Measurements from ENCODE around the gene DUSP8. TPM values are rescaled to one million over a fixed set of nuclear protein-coding genes. Genes with fewer than 3 reads are reported as not detected.
"Not testable (repeated sequence)": the region's sequence is repeated elsewhere in the genome, so short reads cannot be mapped to it uniquely, and the experiment has no call there.

Gene DUSP8
- polyA plus RNA-seq, 1 donor from 2014 or later: 3.5 TPM

- no peak overlapping the region for H3K27ac ChIP-seq (ENCODE audit: low read length)
- no peaks in the 10 kb centered on the region for H3F3A ChIP-seq (ENCODE audit: insufficient read depth, low read length, poor library complexity, severe bottlenecking)
- H3K4me2 ChIP-seq (ENCODE audit: low read length): no peak overlapping the region
- TF ChIP-seq RAD21 (conservative IDR thresholded peaks at IDR 0.05) (no peak), MXI1 (conservative IDR thresholded peaks at IDR 0.05; ENCODE audit: poor library complexity, severe bottlenecking) (no peak), SMC3 (conservative IDR thresholded peaks at IDR 0.05; ENCODE audit: poor library complexity) (no peak), REST (IDR thresholded peaks at IDR 0.05; ENCODE audit: borderline replicate concordance) (no peak), EP300 (conservative IDR thresholded peaks at IDR 0.05; ENCODE audit: poor library complexity, severe bottlenecking) (no peak)
- TF ChIP-seq, protein P1, sequence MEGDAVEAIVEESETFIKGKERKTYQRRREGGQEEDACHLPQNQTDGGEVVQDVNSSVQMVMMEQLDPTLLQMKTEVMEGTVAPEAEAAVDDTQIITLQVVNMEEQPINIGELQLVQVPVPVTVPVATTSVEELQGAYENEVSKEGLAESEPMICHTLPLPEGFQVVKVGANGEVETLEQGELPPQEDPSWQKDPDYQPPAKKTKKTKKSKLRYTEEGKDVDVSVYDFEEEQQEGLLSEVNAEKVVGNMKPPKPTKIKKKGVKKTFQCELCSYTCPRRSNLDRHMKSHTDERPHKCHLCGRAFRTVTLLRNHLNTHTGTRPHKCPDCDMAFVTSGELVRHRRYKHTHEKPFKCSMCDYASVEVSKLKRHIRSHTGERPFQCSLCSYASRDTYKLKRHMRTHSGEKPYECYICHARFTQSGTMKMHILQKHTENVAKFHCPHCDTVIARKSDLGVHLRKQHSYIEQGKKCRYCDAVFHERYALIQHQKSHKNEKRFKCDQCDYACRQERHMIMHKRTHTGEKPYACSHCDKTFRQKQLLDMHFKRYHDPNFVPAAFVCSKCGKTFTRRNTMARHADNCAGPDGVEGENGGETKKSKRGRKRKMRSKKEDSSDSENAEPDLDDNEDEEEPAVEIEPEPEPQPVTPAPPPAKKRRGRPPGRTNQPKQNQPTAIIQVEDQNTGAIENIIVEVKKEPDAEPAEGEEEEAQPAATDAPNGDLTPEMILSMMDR (IDR thresholded peaks at IDR 0.05; ENCODE audit: poor library complexity, severe bottlenecking): no peak
- no peaks in the 10 kb centered on the region for H3K9me3 ChIP-seq (ENCODE audit: low read length)
- H3K36me3 ChIP-seq (ENCODE audit: insufficient read depth, low read length): no peaks in the 10 kb centered on the region
- H3K27me3 ChIP-seq (ENCODE audit: insufficient read depth, low read depth, low read length): no peaks in the 10 kb centered on the region
- no peak overlapping the region for H3K9ac ChIP-seq (ENCODE audit: low read length)
- H3K4me3 ChIP-seq (ENCODE audit: low read length): no peak overlapping the region
- no peak overlapping the region for H2AFZ ChIP-seq (ENCODE audit: low read depth, low read length)
- H4K20me1 ChIP-seq (ENCODE audit: insufficient read depth): no peaks in the 10 kb centered on the region
- H3K79me2 ChIP-seq (replicated peaks; ENCODE audit: insufficient read depth, low read length): no peaks in the 10 kb centered on the region
- no peaks in the 10 kb centered on the region for H3K9me2 ChIP-seq (ENCODE audit: insufficient read depth, low read length)
Observed at GRCh38 chr11:1604181-1604580, 32.1 kb upstream of the DUSP8 start.

- Histone ChIP-seq H3F3A (ENCODE audit: insufficient read depth, low read length, poor library complexity, severe bottlenecking) (no peaks in the 10 kb centered on the region), H4K20me1 (ENCODE audit: insufficient read depth) (no peaks in the 10 kb centered on the region), H2AFZ (ENCODE audit: low read depth, low read length) (no peak overlapping the region), H3K4me2 (ENCODE audit: low read length) (no peak overlapping the region), H3K9me2 (ENCODE audit: insufficient read depth, low read length) (no peaks in the 10 kb centered on the region), H3K4me3 (ENCODE audit: low read length) (no peak overlapping the region), H3K9me3 (ENCODE audit: low read length) (no peaks in the 10 kb centered on the region), H3K27ac (ENCODE audit: low read length) (no peak overlapping the region), H3K79me2 (replicated peaks; ENCODE audit: insufficient read depth, low read length) (no peaks in the 10 kb centered on the region), H3K27me3 (ENCODE audit: insufficient read depth, low read depth, low read length) (no peaks in the 10 kb centered on the region), H3K36me3 (ENCODE audit: insufficient read depth, low read length) (no peaks in the 10 kb centered on the region), H3K9ac (ENCODE audit: low read length) (no peak overlapping the region)
- TF ChIP-seq EP300 (conservative IDR thresholded peaks at IDR 0.05; ENCODE audit: poor library complexity, severe bottlenecking) (no peak), RAD21 (conservative IDR thresholded peaks at IDR 0.05) (no peak), MXI1 (conservative IDR thresholded peaks at IDR 0.05; ENCODE audit: poor library complexity, severe bottlenecking) (no peak), EZH2 (IDR thresholded peaks at IDR 0.05; ENCODE audit: borderline replicate concordance, insufficient read depth, low read length, poor library complexity, severe bottlenecking) (no peak), TAF1 (IDR thresholded peaks at IDR 0.05; ENCODE audit: low read depth) (no peak), REST (IDR thresholded peaks at IDR 0.05; ENCODE audit: borderline replicate concordance) (no peak), SMC3 (conservative IDR thresholded peaks at IDR 0.05; ENCODE audit: poor library complexity) (no peak), POLR2AphosphoS5 (IDR thresholded peaks at IDR 0.05) (no peak)
- TF ChIP-seq, protein P1 (IDR thresholded peaks at IDR 0.05; ENCODE audit: poor library complexity, severe bottlenecking): no peak
Observed at GRCh38 chr11:1603629-1604028, 31.6 kb upstream of the DUSP8 start.

GRCh38 chr11:1601663-1602062 is 29.6 kb upstream of the DUSP8 start:
- H3K9ac ChIP-seq (ENCODE audit: low read length); H3K9me2 ChIP-seq (ENCODE audit: insufficient read depth, low read length); H3K79me2 ChIP-seq (replicated peaks; ENCODE audit: insufficient read depth, low read length); H4K20me1 ChIP-seq (ENCODE audit: insufficient read depth); H3K4me3 ChIP-seq (ENCODE audit: low read length); H3F3A ChIP-seq (ENCODE audit: insufficient read depth, low read length, poor library complexity, severe bottlenecking); H3K27me3 ChIP-seq (ENCODE audit: insufficient read depth, low read depth, low read length); H2AFZ ChIP-seq (ENCODE audit: low read depth, low read length); H3K4me2 ChIP-seq (ENCODE audit: low read length); H3K9me3 ChIP-seq (ENCODE audit: low read length); H3K27ac ChIP-seq (ENCODE audit: low read length); H3K36me3 ChIP-seq (ENCODE audit: insufficient read depth, low read length): not testable (repeated sequence)
